ENCODE data around the gene CHN2. TPM values are rescaled to one million over a fixed set of nuclear protein-coding genes. Genes with fewer than 3 reads are reported as not detected.

Gene CHN2
- total RNA-seq, 4 donors from 2014 or later = 8.0 to 9.8 (median 8.9) TPM

- Histone ChIP-seq H3K36me3 (peaks cover 0 to 9% (median 0%) of the 10 kb centered on the region in 4 donors), H3K4me1 (peaks cover 0 to 15% (median 10%) of the 10 kb centered on the region in 4 donors), H3K27me3 (peaks cover 0 to 5% (median 0%) of the 10 kb centered on the region in 4 donors), H3K4me3 (no peak overlapping the region), H3K27ac (replicated peaks in 1 of 4) (no peak overlapping the region), H3K9me3 (no peaks in the 10 kb centered on the region)
- DNase-seq (ENCODE audit: extremely low spot score) = no peak
- intact Hi-C loops (cut with DNase I) = no loop called here
- 80% methylated on average over 9 of the region's 9 CpGs for WGBS
- TF ChIP-seq, protein P1, sequence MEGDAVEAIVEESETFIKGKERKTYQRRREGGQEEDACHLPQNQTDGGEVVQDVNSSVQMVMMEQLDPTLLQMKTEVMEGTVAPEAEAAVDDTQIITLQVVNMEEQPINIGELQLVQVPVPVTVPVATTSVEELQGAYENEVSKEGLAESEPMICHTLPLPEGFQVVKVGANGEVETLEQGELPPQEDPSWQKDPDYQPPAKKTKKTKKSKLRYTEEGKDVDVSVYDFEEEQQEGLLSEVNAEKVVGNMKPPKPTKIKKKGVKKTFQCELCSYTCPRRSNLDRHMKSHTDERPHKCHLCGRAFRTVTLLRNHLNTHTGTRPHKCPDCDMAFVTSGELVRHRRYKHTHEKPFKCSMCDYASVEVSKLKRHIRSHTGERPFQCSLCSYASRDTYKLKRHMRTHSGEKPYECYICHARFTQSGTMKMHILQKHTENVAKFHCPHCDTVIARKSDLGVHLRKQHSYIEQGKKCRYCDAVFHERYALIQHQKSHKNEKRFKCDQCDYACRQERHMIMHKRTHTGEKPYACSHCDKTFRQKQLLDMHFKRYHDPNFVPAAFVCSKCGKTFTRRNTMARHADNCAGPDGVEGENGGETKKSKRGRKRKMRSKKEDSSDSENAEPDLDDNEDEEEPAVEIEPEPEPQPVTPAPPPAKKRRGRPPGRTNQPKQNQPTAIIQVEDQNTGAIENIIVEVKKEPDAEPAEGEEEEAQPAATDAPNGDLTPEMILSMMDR (IDR thresholded peaks at IDR 0.05) = no peak
- no peak for TF ChIP-seq EP300 (IDR thresholded peaks at IDR 0.05)
- no peak for TF ChIP-seq POLR2A (IDR thresholded peaks at IDR 0.05; ENCODE audit: low read depth)
- no peak for TF ChIP-seq POLR2AphosphoS5 (IDR thresholded peaks at IDR 0.05)
Measured at GRCh38 chr7:29400437-29400836, 205.9 kb downstream of the CHN2 start.

- WGBS = 82% methylated on average over 11 of the region's 11 CpGs
- intact Hi-C loops (cut with DNase I) = no loop called here
- Histone ChIP-seq H3K4me1 (peaks cover 0 to 15% (median 10%) of the 10 kb centered on the region in 4 donors), H3K36me3 (peaks cover 0 to 9% (median 0%) of the 10 kb centered on the region in 4 donors), H3K27ac (replicated peaks in 1 of 4) (no peak overlapping the region), H3K4me3 (no peak overlapping the region), H3K9me3 (no peaks in the 10 kb centered on the region), H3K27me3 (peaks cover 0 to under 1% (median 0%) of the 10 kb centered on the region in 4 donors)
- no peak for TF ChIP-seq POLR2A (IDR thresholded peaks at IDR 0.05; ENCODE audit: low read depth)
- no peak for TF ChIP-seq EP300 (IDR thresholded peaks at IDR 0.05)
- no peak for TF ChIP-seq POLR2AphosphoS5 (IDR thresholded peaks at IDR 0.05)
- TF ChIP-seq, protein P1 (IDR thresholded peaks at IDR 0.05) = no peak
- DNase-seq (ENCODE audit: extremely low spot score) = no peak
Measured at GRCh38 chr7:29401769-29402168, 207.2 kb downstream of the CHN2 start.

- Histone ChIP-seq H3K27me3 (no peaks in the 10 kb centered on the region), H3K36me3 (no peaks in the 10 kb centered on the region), H3K4me1 (peaks cover 0 to 15% (median 10%) of the 10 kb centered on the region in 4 donors), H3K9me3 (no peaks in the 10 kb centered on the region), H3K4me3 (no peak overlapping the region), H3K27ac (replicated peaks in 1 of 4) (no peak overlapping the region)
- TF ChIP-seq POLR2AphosphoS5 (IDR thresholded peaks at IDR 0.05) (no peak), EP300 (IDR thresholded peaks at IDR 0.05) (no peak), POLR2A (IDR thresholded peaks at IDR 0.05; ENCODE audit: low read depth) (no peak)
- TF ChIP-seq, protein P1 (IDR thresholded peaks at IDR 0.05) = no peak
- WGBS = 98% methylated on average over 5 of the region's 5 CpGs
- intact Hi-C loops (cut with DNase I) = loop anchor here (5.0 kb wide), 1 partner anchor 299 kb away; no protein-coding TSS in a partner anchor
- no peak for DNase-seq (ENCODE audit: extremely low spot score)
Measured at GRCh38 chr7:29405891-29406290, 211.3 kb downstream of the CHN2 start.

DNA sequence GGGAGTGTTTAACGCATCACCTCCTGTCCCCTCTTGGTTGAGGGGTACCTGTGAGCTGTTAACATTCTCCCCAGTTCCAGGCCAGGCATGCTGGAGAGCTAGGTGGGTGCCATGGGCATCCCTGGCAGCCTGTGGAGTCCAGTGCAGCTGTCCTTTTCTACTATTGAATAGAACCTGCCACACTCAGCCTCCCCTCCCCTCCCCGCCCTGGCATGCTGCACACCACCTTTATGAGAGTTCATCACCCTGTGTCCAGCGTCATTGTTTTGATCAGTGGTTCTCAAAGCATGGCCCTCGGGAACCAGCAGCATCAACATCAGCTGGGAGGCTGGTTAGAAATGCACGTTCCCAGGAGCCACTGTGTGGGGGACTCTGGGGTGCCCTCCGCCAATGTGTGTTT lies 211.8 kb downstream of the CHN2 start:
- intact Hi-C loops (cut with DNase I) = loop anchor here (5.0 kb wide), 1 partner anchor 299 kb away; no protein-coding TSS in a partner anchor
- WGBS = 97% methylated on average over 5 of the region's 6 CpGs
- TF ChIP-seq EP300 (IDR thresholded peaks at IDR 0.05) = no peak

GRCh38 chr7:29408841-29409243 lies 214.3 kb downstream of the CHN2 start:
- H3K27ac ChIP-seq (replicated peaks in 1 of 4) = no peak overlapping the region
- no peaks in the 10 kb centered on the region for H3K9me3 ChIP-seq
- intact Hi-C loops (cut with DNase I) = loop anchor here (2.0 to 5.0 kb wide), 3 partner anchors 220 to 482 kb away; no protein-coding TSS in a partner anchor
- no peaks in the 10 kb centered on the region for H3K4me1 ChIP-seq
- H3K36me3 ChIP-seq = no peaks in the 10 kb centered on the region
- TF ChIP-seq, protein P1 (IDR thresholded peaks at IDR 0.05) = peak; percentile 85 to 91 (median 86)
- TF ChIP-seq POLR2AphosphoS5 (IDR thresholded peaks at IDR 0.05) = no peak
- WGBS = 25% methylated on average over 7 of the region's 7 CpGs
- no peak overlapping the region for H3K4me3 ChIP-seq
- no peak for DNase-seq (ENCODE audit: extremely low spot score)
- no peaks in the 10 kb centered on the region for H3K27me3 ChIP-seq

More for the DNA sequence above, 211.8 kb downstream of the CHN2 start:
- Histone ChIP-seq H3K36me3 (no peaks in the 10 kb centered on the region), H3K4me3 (no peak overlapping the region), H3K9me3 (no peaks in the 10 kb centered on the region), H3K27me3 (no peaks in the 10 kb centered on the region), H3K27ac (replicated peaks in 1 of 4) (no peak overlapping the region), H3K4me1 (peaks cover 0 to 15% (median 10%) of the 10 kb centered on the region in 4 donors)
- no peak for DNase-seq (ENCODE audit: extremely low spot score)
